GM12865 (cell line): Measurements from ENCODE around the gene HMX1.

Experiments used
- DNase-seq: peaks from one replicate; pipeline ENCODE4 v3.0.0; 2010; ENCODE audit warnings: low read depth
- H3K4me3 ChIP-seq: 2 replicates; pipeline ENCODE4 v1.5.1; 2011; ENCODE audit warnings: mild to moderate bottlenecking, low read depth, low read length, control low read depth
- CTCF ChIP-seq: IDR thresholded peaks from 2 replicates; pipeline ENCODE4 v1.5.1; 2011; ENCODE audit warnings: low read length, control low read depth, low read depth, inconsistent platforms; ENCODE audit not compliant: insufficient read depth; ENCODE audit errors: missing control alignments

The HMX1 gene

GRCh38 chr4:8860096-8860891 lies 11.3 kb downstream of the HMX1 start:
- DNase-seq, result no peak
- no peak overlapping the region for H3K4me3 ChIP-seq

GRCh38 chr4:8859550-8860095 lies 12.0 kb downstream of the HMX1 start:
- H3K4me3 ChIP-seq, result no peak overlapping the region
- no peak for DNase-seq
- TF ChIP-seq CTCF, result no peak

More at GRCh38 chr4:8860096-8860891, 11.3 kb downstream of the HMX1 start:
- TF ChIP-seq CTCF, result no peak

GRCh38 chr4:8858701-8859210 lies 12.9 kb downstream of the HMX1 start:
- no peak for DNase-seq

GRCh38 chr4:8857766-8858700 lies 13.6 kb downstream of the HMX1 start:
- no peak for DNase-seq
- no peak for TF ChIP-seq CTCF
- H3K4me3 ChIP-seq, result no peak overlapping the region

More at GRCh38 chr4:8858701-8859210, 12.9 kb downstream of the HMX1 start:
- no peak for TF ChIP-seq CTCF
- no peak overlapping the region for H3K4me3 ChIP-seq

DNA sequence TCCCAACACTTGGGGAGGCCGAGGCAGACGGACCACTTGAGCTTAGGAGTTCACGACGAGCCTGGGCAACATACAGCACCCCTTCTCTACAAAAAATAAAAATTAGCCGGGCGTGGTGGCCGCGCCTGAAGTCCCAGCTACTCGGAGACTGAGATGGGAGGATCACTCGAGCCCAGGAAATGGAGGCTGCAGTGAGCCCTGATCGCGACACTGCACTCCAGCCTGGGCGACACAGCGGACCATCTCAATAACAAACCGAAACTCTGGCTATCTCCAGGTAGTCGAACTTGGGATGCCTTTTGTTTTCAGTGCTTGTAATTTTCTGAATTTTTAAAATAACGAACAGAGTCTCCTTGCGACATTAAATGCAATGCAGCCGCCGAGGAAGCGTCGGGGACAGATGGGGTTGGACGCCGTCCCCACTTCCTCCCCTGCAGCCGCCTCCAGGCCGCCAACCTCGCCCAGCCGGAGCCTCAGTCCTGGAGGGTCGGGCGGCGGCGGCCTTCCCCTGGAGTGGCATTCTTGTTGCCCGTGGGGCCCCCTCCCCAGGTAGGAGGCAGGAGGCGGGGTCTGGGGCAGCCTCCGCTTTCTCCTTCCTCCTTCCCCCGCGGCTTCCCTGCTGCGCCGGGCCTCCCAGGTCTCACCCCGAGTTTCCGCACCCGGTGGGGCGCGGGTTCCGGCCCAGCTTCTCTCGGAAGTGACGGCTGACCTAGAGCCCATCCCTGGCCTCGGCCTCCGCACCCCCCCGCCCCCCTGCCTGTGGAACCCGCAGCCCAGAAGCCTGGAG lies 14.6 kb downstream of the HMX1 start:
- TF ChIP-seq CTCF, result no peak
- H3K4me3 ChIP-seq, result no peak overlapping the region
- no peak for DNase-seq

DNA sequence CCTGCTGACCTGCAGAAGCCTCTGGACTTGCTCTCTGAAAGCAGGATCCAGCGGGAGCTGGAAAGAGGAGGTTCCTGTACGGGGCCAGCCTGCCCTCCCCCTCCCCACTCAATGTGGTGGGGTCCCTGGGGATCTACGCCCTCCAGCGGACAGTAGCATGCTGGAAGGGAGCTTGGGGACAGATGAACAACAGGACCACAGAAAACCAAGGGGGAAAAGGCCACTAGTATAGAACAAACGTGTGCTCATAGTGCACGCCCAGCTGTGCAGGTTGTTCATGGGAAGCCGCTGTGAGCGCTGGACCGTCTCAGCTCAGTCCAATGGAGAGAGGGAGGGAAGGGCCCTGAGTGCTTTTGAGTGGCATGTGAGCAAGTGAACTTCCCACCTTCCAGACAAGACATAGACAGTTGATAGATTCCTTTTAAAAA lies 15.8 kb downstream of the HMX1 start:
- DNase-seq, result no peak
- TF ChIP-seq CTCF, result no peak
- H3K4me3 ChIP-seq, result no peak overlapping the region
